WTC11 (cell line): Measurements from ENCODE around the gene DENND1C. TPM values are rescaled to one million over a fixed set of nuclear protein-coding genes. Genes with fewer than 3 reads are reported as not detected.

Experiments
- ATAC-seq: fragments of 200-7000 bp; cut with Tn5 transposase; 2 replicates; pipeline ENCODE4 v1.10.0; 2021; ENCODE audit warnings: mild to moderate bottlenecking, moderate library complexity
- CTCF ChIA-PET: fragments of 300-600 bp; sonication (Branson Sonifier 250); formaldehyde crosslinking; loops from one replicate; lab custom pipeline; 2021; ENCODE audit warnings: antibody characterized with exemption; lab: Charles Lee
- POLR2A ChIA-PET: fragments of 350-600 bp; sonication (Branson Sonifier 250); formaldehyde crosslinking; loops from one replicate; lab custom pipeline; 2021; ENCODE audit warnings: antibody characterized with exemption; lab: Charles Lee
- DNase-seq: peaks from one replicate; pipeline ENCODE4 v3.0.0; 2021; ENCODE audit warnings: low spot score
- H3K27ac Mint-ChIP-seq: 2 replicates; pipeline ENCODE4 v1.8.0; 2021; ENCODE audit warnings: mixed read lengths
- H3K27me3 Mint-ChIP-seq: 2 replicates; pipeline ENCODE4 v1.8.0; 2021; ENCODE audit warnings: low read depth, mild to moderate bottlenecking, moderate library complexity, mixed read lengths
- H3K36me3 Mint-ChIP-seq: 2 replicates; pipeline ENCODE4 v1.8.0; 2021; ENCODE audit warnings: mixed read lengths
- H3K4me1 Mint-ChIP-seq: 2 replicates; pipeline ENCODE4 v1.8.0; 2022; ENCODE audit warnings: mixed read lengths
- H3K4me3 Mint-ChIP-seq: 2 replicates; pipeline ENCODE4 v1.8.0; 2021; ENCODE audit warnings: mild to moderate bottlenecking, moderate library complexity, mixed read lengths
- H3K9me3 Mint-ChIP-seq: 2 replicates; pipeline ENCODE4 v1.8.0; 2021; ENCODE audit warnings: mixed read lengths
- AFF4 ChIP-seq: sonication (generic); formaldehyde crosslinking; IDR thresholded peaks from 2 replicates; pipeline ENCODE4 v1.8.1; 2023; ENCODE audit warnings: mild to moderate bottlenecking, missing genetic modification reagents, borderline replicate concordance
- ATF2 ChIP-seq: sonication (generic); formaldehyde crosslinking; IDR thresholded peaks from 2 replicates; pipeline ENCODE4 v1.8.1; 2022; ENCODE audit warnings: low read depth, missing genetic modification reagents, borderline replicate concordance
- ATF6 ChIP-seq: sonication (generic); formaldehyde crosslinking; IDR thresholded peaks from 2 replicates; pipeline ENCODE4 v1.8.1; 2023; ENCODE audit warnings: mild to moderate bottlenecking, missing genetic modification reagents
- CTCF ChIP-seq: fragments of 200-600 bp; IDR thresholded peaks from 2 replicates; pipeline ENCODE4 v1.8.0; 2022; ENCODE audit warnings: antibody characterized with exemption
- E2F4 ChIP-seq: sonication (generic); formaldehyde crosslinking; IDR thresholded peaks from 2 replicates; pipeline ENCODE4 v1.8.1; 2022; ENCODE audit warnings: low read depth, mild to moderate bottlenecking, moderate library complexity, missing genetic modification reagents, borderline replicate concordance
- GTF2I ChIP-seq: fragments of 250-450 bp; sonication (Bioruptor Pico); conservative IDR thresholded peaks from 2 replicates; pipeline ENCODE4 v1.4.0; 2021; ENCODE audit warnings: mild to moderate bottlenecking
- OVOL2 ChIP-seq: fragments of 250-450 bp; sonication (Bioruptor Pico); IDR thresholded peaks from 2 replicates; pipeline ENCODE4 v1.9.0; 2021; ENCODE audit warnings: mild to moderate bottlenecking, borderline replicate concordance
- SMAD4 ChIP-seq: sonication (generic); formaldehyde crosslinking; IDR thresholded peaks from 2 replicates; pipeline ENCODE4 v1.8.0; 2022; ENCODE audit warnings: mild to moderate bottlenecking, missing genetic modification reagents
- USF1 ChIP-seq: sonication (generic); formaldehyde crosslinking; IDR thresholded peaks from 2 replicates; pipeline ENCODE4 v1.8.0; 2022; ENCODE audit warnings: mild to moderate bottlenecking, missing genetic modification reagents
- ZBTB21 ChIP-seq: sonication (generic); formaldehyde crosslinking; IDR thresholded peaks from 2 replicates; pipeline ENCODE4 v1.8.1; 2023; ENCODE audit warnings: mild to moderate bottlenecking, missing genetic modification reagents, borderline replicate concordance
- ZMAT4 ChIP-seq: fragments of 250-450 bp; sonication (Bioruptor Pico); IDR thresholded peaks from 2 replicates; pipeline ENCODE4 v1.9.0; 2021; ENCODE audit warnings: mild to moderate bottlenecking
- ZNF263 ChIP-seq: sonication (generic); formaldehyde crosslinking; IDR thresholded peaks from 2 replicates; pipeline ENCODE4 v1.8.1; 2022; ENCODE audit warnings: low read depth, mild to moderate bottlenecking, moderate library complexity, missing genetic modification reagents
- ZNF317 ChIP-seq: sonication (generic); formaldehyde crosslinking; IDR thresholded peaks from 2 replicates; pipeline ENCODE4 v1.8.1; 2023; ENCODE audit warnings: low read depth, mild to moderate bottlenecking, moderate library complexity, missing genetic modification reagents, borderline replicate concordance
- ZNF396 ChIP-seq: fragments of 250-450 bp; sonication (Bioruptor Pico); IDR thresholded peaks from 2 replicates; pipeline ENCODE4 v1.8.0; 2021; ENCODE audit warnings: mild to moderate bottlenecking, moderate library complexity, borderline replicate concordance
- ZNF532 ChIP-seq: fragments of 250-450 bp; sonication (Bioruptor Pico); IDR thresholded peaks from 2 replicates; pipeline ENCODE4 v1.9.0; 2021; ENCODE audit warnings: mild to moderate bottlenecking, borderline replicate concordance
- total RNA-seq: library from RNA; stranded (reverse); gene quantifications from 3 replicates; pipeline ENCODE4 v1.2.3, GENCODE V29; 2021

Gene DENND1C
- total RNA-seq, 1 experiment from 2014 or later, result 4.3 TPM

GRCh38 chr19:6452223-6452614, 29.4 kb downstream of the DENND1C start:
- DNase-seq (no peak), ATAC-seq (no peak)
- ChIA-PET CTCF (no interaction called here), POLR2A (no interaction called here)
- Mint-ChIP-seq H3K4me3 (no peak overlapping the region), H3K27me3 (no peaks in the 10 kb centered on the region), H3K36me3 (peaks cover 44% of the 10 kb centered on the region), H3K9me3 (peaks cover 13% of the 10 kb centered on the region), H3K4me1 (no peaks in the 10 kb centered on the region)
- TF ChIP-seq ZNF317 (CRISPR knock-in tag) (no peak), ZNF263 (CRISPR knock-in tag) (no peak), ZNF532 (CRISPR knock-in tag) (no peak), CTCF (no peak), AFF4 (CRISPR knock-in tag) (no peak), ZBTB21 (CRISPR knock-in tag) (no peak), OVOL2 (no peak), ZMAT4 (CRISPR knock-in tag) (no peak), E2F4 (CRISPR knock-in tag) (no peak), ATF2 (CRISPR knock-in tag) (no peak), ZNF396 (CRISPR knock-in tag) (no peak), SMAD4 (CRISPR knock-in tag) (no peak), USF1 (CRISPR knock-in tag) (no peak), GTF2I (no peak), ATF6 (CRISPR knock-in tag) (no peak)
- TF ChIP-seq, all 79 proteins: peak for 0
- H3K27ac Mint-ChIP-seq, result no peak overlapping the region
